Measurements from ENCODE around the gene RXFP4.

Gene RXFP4

GRCh38 chr1:155960081-155960745 is 18.8 kb downstream of the RXFP4 start:
- DNase-seq (ENCODE audit: low read depth): no peak

DNA sequence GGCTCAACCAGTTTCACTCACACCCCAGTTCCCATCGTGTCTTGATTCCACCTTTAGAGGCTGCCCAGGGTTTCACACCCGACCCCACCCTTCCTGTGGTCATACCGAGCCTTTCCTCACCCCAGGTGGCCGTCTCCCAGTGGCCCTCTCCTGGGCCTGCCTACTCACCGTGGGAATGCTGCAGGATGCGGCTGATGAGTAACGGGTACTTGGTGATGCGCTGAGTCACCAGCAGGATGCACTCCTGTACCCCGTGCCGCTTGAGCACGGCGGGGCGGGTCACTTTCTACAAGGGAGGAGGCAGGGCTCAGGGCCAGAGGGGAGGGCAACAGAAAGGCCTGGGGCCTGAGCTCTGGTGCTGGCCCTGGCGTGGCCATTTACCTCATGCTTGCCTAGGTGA is 20.5 kb downstream of the RXFP4 start:
- DNase-seq (ENCODE audit: low read depth): no peak

DNA sequence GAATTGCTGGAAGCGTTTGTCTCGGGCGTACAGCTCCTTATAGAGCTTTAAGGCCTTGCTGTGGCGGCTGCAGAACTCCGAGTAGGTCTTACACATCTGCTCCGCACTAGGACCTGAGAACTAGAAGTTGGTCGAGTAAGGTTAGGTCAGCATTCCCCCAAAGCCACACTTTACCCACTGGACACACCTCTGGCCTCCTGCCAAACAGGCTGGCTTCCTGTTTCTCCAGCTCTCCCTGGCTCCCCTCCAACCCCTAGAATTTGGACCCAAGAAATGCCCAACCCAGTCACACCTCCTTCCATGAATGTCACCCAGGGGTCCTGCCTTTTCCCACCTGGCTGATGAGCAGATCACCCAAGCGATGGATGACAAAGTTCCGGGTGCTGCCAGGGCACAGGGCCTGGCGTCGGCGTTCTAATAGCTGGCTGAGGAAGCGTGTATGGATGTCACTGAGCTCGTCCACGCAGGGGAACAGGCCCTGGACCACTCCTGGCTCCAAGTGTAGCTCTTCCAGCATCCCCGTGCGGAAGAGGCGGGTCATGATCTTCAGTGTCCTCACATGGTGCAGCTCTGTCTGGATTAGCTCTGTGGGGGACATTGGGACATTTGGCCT is 21.3 kb downstream of the RXFP4 start:
- DNase-seq (ENCODE audit: low read depth): no peak

DNA sequence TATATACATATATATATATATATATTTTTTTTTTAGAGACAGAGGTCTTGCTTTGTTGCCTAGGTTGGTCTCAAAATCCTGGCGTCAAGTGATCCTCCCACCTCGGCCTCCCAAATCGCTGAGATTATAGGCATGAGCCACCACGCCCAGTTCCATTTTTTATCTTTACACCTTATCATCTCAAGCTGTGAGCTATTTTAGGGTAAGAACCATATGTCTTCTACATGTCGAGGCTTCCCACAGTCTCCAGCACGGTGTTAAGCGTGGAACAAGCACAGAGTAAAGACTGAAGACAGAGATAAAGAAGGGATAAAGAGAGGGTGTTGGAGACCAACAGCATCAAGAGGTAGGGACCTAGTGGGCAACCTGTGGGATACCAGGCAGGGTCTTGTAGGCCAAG is 22.8 kb downstream of the RXFP4 start:
- no peak for DNase-seq (ENCODE audit: low read depth)

GRCh38 chr1:155966135-155966534 is 24.7 kb downstream of the RXFP4 start:
- DNase-seq (ENCODE audit: low read depth): no peak

- DNase-seq (ENCODE audit: low read depth): no peak
Observed at GRCh38 chr1:155966750-155967149, 25.3 kb downstream of the RXFP4 start.

GRCh38 chr1:155967341-155968050 is 26.1 kb downstream of the RXFP4 start:
- DNase-seq (ENCODE audit: low read depth): no peak

- no peak for DNase-seq (ENCODE audit: low read depth)
Observed at GRCh38 chr1:155968051-155968400, 26.6 kb downstream of the RXFP4 start.

DNA sequence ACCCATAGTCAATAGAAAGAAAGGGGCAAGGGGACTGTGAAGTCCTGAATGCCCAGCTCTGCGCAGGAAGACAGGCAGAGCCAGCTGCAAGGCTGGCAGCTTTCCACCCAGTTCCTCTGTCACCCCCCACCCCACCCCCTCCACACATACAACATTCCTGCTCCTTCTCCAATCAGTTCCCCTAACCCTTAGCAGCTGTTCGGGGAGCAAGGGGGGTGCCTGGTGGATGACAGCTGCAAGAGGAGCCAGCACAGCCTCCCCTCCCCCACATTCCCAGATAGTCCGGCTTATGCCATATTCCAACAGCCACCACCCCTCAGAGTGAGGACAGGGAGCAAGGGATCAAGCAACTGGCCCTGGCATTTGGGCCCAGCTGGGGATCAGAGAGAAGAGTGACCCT is 27.2 kb downstream of the RXFP4 start:
- DNase-seq (ENCODE audit: low read depth): no peak

GRCh38 chr1:155969377-155969791 is 27.9 kb downstream of the RXFP4 start:
- DNase-seq (ENCODE audit: low read depth): no peak

DNA sequence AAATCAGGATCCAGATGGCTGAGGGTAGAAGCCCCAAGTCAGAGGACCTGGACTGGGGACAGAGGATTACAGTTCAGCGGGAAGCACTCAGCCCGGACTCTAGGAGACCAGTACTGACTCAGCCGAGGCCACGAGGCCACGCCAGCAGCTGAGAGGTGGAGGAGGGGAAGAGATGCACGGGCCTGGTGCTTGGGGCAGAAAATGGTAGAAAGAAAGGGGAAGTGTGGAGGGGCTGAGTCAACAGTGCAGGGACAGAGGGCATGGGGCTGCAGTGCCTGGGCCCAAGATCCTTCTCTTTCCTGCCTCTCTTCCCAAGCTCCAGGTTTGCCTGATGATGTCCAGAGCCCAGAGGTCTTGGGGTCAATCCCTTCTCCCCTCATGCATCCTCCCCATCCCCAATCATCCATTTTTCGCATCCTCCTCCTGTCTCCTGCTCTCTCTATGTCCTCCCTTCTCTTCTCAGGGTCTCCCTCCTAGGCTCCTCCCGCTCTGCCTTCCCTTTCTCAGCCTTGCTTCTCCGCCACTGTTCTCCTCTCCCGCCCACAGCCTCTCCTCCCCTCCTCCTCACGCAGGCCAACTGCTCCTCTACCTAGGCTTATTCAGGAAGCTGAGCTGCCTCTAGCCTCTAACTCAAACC is 29.2 kb downstream of the RXFP4 start:
- DNase-seq (ENCODE audit: low read depth): no peak

GRCh38 chr1:155971910-155972809 is 30.7 kb downstream of the RXFP4 start:
- no peak for DNase-seq (ENCODE audit: low read depth)

DNA sequence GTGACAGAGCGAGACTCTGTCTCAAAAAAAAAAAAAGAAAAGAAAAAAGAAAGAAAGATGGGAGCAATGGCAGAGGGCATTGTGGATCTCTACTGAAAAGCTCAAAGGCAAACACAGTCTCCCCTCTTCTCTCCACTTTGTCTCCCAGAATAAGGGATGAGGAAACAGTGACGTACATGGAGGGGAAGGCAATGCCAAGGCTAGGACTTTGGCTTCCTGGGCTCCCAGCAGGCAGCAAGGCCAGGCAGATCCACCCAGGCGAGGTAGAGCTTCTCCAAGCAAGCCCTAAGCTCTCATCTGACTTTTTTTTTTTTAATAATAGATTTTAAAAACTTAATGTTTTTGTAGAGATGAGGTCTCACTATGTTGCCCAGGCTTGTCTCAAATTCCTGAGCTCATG is 32.3 kb downstream of the RXFP4 start:
- DNase-seq (ENCODE audit: low read depth): no peak

- DNase-seq (ENCODE audit: low read depth): no peak
Observed at GRCh38 chr1:155974208-155975115, 33.0 kb downstream of the RXFP4 start.

DNA sequence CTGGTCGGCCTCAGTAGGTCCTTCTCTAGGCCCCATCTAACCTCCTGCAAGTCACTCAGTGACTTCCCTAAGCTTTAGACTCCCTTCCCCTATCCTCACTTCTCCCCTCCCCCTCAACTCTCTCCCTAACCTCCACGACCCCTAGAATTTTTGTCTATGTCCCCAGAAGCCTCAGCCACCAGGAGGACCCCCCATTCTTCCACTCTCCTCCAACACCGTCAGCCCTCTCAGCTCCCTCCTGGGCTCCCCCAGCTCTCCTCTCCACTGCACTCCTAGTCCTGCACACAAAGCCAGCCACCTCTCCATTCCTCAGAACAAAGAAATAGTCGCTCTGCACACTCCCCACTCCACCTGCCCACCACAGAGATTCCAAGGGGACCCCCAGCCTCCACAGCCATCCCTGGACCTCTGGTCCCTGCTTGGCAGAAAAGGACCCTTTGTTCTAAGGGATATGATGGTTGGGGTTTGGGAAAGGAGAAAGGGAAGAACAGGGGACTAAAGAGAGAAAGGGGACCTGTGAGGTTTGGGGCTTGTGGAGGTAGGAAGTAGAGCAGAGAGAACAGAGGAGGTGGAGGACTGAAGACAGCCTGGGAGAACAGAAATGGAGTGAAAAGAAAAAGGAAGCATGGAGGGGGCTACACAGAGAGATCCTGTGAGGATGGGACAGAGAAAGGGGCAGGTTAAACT is 34.1 kb downstream of the RXFP4 start:
- DNase-seq (ENCODE audit: low read depth): no peak

- DNase-seq (ENCODE audit: low read depth): peak; percentile 50
Observed at GRCh38 chr1:155976062-155976912, 34.8 kb downstream of the RXFP4 start.

- no peak for DNase-seq (ENCODE audit: low read depth)
Observed at GRCh38 chr1:155976913-155977689, 35.7 kb downstream of the RXFP4 start.

DNA sequence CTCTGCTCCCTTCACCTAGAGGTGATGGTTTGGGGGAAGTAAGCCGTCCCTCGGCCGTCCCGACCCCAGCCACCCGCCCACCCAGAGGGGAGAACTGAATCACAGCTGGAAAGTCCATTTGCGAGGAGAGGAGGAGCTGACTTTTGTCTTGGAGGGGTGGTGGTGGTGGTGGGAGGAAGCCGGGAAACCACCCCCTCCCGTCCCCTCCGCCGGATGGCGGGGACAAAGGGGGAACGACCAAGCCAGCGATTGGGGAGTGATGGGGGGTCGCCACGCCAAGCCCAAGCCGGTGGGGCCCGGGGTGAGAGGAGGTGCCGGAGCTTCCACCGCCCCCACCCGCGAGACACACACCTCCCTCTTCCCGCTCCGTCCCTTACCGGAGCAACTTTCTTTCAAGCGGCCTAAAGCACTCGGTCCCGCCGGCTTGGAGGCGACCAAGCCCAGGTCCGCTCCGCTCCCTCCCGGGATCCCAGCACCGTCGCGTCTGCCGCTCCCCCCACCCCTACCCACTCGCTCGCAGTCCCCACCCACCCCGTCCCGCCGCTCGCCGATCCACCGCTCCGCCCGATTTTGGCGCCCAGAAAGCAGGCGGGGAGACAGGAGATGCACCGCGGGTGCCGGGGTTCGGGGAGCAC is 36.4 kb downstream of the RXFP4 start:
- no peak for DNase-seq (ENCODE audit: low read depth)
